OCI-LY1 (cell line): ENCODE measurements around the gene TPRA1.

Experiments used
- EZH2 ChIP-seq: fragments of 200-600 bp; sonication (generic), shearing (Covaris generic); IDR thresholded peaks from 2 replicates; pipeline ENCODE4 v1.8.0; 2017; ENCODE audit warnings: borderline replicate concordance, mixed run types, mild to moderate bottlenecking, antibody characterized with exemption, low read length, moderate library complexity, mixed read lengths
- TF ChIP-seq, protein P1 (sequence below): fragments of 200-600 bp; sonication (generic), shearing (Covaris generic); IDR thresholded peaks from 2 replicates; pipeline ENCODE4 v1.5.1; 2017; ENCODE audit warnings: mild to moderate bottlenecking, antibody characterized with exemption, low read length, moderate library complexity, mixed read lengths

DNA sequence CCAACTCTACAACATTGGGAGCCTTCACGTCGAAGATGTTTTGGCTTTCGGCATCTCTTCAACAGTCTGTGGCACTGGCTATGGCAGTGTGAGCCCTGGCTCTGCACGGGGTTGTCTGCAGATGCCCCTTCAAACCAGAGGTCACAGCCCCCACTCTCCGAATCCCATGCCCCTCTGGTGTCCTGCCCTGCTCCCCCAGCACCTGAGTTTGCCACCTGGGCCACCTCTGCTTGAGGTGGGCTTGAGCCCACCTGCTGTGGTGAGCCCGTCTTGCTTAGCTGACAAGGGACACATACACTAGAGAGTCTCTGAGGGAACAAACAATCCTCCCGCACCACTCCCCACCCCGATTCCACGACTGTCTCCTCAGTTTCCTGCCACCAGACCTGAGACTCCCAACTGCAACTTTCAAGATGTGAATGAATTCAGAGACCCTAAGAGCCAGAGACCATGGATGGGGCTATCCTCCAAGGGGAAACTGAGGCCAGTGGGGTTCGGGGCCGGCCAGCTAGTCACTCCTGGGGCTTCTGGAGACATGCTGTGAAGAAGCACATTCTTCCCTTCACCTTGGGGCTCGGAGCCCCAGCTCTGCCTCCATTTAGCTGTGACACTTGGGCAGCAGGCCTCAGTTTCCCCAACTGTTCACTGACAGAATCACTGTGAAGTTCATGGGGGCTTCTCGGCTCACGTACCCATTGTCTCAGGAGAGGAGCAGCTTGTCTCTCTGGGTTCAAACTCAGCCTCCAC is 44.6 kb downstream of the TPRA1 start:
- TF ChIP-seq EZH2, result no peak
- TF ChIP-seq, protein P1, sequence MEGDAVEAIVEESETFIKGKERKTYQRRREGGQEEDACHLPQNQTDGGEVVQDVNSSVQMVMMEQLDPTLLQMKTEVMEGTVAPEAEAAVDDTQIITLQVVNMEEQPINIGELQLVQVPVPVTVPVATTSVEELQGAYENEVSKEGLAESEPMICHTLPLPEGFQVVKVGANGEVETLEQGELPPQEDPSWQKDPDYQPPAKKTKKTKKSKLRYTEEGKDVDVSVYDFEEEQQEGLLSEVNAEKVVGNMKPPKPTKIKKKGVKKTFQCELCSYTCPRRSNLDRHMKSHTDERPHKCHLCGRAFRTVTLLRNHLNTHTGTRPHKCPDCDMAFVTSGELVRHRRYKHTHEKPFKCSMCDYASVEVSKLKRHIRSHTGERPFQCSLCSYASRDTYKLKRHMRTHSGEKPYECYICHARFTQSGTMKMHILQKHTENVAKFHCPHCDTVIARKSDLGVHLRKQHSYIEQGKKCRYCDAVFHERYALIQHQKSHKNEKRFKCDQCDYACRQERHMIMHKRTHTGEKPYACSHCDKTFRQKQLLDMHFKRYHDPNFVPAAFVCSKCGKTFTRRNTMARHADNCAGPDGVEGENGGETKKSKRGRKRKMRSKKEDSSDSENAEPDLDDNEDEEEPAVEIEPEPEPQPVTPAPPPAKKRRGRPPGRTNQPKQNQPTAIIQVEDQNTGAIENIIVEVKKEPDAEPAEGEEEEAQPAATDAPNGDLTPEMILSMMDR, result no peak
